Cardiac fibroblast (primary cell): ENCODE results near the gene PDK2.
A peak's percentile ranks its signal among the peaks of the same experiment; 100 is the strongest.

Experiments
- DNase-seq, 2 donors: peaks; one replicate each; pipeline versions ENCODE4 v3.0.0 to v3.0.0-alpha.2; 2010; ENCODE audit warnings: low read depth in 2 of 2
- H3K4me3 ChIP-seq, 2 donors: replicated peaks in 1 of 2; 1 replicate in 1 of 2; 2 replicates in 1 of 2; pipeline ENCODE4 v1.5.1; 2011; ENCODE audit warnings: low read depth in 2 of 2, low read length in 2 of 2, mild to moderate bottlenecking in 2 of 2, moderate library complexity in 1 of 2
- TF ChIP-seq, protein P1 (sequence below): IDR thresholded peaks from one replicate; pipeline ENCODE4 v1.5.1; 2011; ENCODE audit warnings: low read depth, mild to moderate bottlenecking, low read length, inconsistent platforms

Gene PDK2

DNA sequence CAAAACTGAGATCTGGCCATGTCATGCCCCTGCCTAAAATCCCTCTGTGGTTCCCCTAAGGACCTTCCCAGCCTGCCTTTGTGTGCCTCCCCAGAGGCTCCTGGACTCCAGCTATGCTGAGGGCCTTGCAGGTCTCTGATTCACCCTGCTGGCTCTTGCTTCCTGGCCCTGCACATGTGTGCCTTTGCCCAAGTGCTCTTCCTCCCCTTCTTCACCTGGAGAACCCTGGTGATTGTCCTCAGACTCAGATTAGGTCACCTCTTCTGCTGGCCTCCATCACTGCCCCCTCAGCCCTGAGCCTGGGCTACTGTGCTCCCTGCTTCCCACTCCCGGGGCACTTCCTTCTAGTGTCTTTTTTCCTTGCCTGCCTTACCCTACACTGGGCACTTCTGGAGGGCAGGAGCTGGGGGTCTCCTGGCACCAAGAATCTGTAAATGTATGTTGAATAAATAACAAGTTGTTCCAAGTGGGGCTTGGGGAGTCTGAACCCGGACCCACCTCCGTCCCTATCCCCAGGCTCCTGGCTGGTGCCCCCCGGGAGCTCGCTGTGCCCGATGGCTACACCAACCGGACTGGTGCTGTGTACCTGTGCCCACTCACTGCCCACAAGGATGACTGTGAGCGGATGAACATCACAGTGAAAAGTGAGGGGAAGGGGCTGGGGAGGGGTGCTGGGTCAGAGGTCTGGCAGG, 31.4 kb upstream of the PDK2 start:
- TF ChIP-seq, protein P1, sequence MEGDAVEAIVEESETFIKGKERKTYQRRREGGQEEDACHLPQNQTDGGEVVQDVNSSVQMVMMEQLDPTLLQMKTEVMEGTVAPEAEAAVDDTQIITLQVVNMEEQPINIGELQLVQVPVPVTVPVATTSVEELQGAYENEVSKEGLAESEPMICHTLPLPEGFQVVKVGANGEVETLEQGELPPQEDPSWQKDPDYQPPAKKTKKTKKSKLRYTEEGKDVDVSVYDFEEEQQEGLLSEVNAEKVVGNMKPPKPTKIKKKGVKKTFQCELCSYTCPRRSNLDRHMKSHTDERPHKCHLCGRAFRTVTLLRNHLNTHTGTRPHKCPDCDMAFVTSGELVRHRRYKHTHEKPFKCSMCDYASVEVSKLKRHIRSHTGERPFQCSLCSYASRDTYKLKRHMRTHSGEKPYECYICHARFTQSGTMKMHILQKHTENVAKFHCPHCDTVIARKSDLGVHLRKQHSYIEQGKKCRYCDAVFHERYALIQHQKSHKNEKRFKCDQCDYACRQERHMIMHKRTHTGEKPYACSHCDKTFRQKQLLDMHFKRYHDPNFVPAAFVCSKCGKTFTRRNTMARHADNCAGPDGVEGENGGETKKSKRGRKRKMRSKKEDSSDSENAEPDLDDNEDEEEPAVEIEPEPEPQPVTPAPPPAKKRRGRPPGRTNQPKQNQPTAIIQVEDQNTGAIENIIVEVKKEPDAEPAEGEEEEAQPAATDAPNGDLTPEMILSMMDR = no peak
- peak; percentile 23 to 77 for DNase-seq
- no peak overlapping the region for H3K4me3 ChIP-seq

DNA sequence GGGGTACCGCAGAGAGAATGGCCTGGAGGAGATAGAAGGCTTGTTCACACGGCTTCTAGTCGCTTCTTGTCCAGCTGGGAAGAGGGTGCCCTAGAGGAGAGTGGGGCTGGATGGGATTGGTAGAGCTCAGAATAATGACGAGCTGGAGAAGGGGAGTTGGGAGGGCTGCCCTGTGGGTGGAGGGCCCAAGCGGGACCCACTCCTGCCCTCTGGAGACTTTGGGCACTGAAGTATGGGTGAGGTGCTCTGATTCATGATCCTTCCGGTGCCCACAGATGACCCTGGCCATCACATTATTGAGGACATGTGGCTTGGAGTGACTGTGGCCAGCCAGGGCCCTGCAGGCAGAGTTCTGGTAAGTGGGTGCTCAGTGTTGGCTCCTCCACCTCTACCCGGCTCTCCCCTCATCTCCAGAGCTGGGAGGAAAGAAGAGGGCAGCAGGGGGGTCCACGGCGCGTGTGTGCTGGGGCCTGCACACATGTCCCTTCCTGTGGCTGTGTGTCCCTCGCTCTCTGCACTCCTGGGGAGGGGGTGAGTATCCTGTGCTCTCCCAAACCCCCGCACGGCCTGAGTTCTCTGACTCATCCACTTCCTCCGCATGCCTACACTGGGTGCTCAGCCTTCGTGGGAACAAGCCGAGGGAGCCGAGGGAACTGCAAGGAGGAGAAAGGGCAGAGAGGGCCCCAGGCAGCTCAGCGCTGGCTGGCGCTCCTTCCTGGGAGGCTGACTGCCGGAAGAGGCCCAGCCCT, 30.7 kb upstream of the PDK2 start:
- no peak overlapping the region for H3K4me3 ChIP-seq
- TF ChIP-seq, protein P1 = no peak
- DNase-seq = peak; percentile 94 to 98

DNA sequence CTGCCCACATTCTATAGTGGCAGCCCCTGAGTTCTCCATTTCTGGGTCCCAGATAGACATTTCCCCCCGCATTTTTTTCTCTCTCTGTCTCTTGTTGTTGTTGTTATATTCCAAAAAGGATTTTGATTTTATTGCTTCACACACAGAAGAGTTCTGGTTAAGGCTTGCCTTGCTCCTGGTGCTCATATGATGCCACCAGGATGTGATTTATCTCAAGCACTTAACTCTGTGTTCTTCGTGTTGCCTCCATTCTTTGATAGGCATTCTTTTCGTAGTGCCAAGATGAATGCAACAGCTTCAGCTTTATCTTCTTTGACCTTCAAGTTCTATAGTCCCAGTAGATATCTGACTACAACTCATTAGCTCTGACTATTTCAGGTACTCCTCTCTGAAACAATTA, 30.1 kb upstream of the PDK2 start:
- TF ChIP-seq, protein P1 = no peak
- no peak overlapping the region for H3K4me3 ChIP-seq
- DNase-seq = no peak

DNA sequence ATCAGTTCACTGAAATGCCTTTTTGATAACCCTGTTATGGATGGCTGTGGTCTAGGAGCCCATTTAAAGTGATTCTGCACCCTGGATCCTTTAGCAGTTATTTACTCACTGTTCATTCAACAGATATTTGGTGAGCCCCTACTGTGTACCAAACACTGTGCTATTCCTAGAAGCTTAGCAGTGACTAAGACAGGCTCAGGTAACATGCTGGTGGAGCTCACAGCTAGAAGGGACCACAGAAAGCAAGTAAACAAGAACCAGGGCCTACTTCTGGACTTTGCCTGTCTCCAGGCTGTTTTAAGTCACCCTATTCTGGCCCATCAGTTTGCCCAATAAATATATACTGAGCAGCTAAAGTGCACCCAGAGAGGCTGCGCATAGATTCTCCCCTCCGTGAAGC, 28.2 kb upstream of the PDK2 start:
- H3K4me3 ChIP-seq = no peak overlapping the region
- no peak for DNase-seq
- TF ChIP-seq, protein P1 = no peak

DNA sequence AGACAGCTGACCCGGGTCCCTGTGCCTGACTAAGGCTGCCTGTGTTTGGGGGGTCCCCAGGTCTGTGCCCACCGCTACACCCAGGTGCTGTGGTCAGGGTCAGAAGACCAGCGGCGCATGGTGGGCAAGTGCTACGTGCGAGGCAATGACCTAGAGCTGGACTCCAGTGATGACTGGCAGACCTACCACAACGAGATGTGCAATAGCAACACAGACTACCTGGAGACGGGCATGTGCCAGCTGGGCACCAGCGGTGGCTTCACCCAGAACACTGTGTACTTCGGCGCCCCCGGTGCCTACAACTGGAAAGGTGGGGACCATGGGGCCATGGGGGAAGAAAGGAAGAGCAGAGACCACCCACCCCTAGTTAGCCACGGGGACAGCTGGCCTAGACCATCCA, 27.2 kb upstream of the PDK2 start:
- DNase-seq = no peak
- H3K4me3 ChIP-seq = no peak overlapping the region
- TF ChIP-seq, protein P1 = no peak

DNA sequence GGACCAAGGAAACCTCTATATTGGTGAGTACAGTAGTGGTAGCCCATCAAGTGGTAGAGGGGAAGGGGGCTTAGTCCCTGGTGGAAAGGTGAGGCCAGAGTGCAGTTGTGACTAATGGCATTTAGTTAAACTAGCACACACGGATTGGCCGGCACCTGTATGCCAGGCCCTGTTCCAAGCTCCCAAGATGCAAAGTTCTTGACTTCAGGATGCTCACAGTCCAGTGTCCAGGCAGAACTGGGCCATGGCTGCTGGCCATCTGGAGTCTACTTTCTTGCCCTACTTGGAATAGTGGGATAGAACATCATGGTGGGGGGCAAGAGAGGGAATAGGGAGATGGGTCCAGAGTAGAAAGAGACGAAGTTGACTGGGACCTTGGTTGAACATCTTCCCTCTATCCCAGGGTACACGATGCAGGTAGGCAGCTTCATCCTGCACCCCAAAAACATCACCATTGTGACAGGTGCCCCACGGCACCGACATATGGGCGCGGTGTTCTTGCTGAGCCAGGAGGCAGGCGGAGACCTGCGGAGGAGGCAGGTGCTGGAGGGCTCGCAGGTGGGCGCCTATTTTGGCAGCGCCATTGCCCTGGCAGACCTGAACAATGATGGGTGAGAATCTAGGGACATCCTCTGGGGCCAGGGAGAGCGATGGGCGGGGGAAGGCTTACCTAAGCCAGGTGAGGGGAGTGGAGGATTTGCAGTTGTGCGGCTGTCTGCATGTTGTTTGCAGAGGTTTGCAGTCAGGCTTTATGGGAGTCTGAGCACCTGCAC, 24.1 kb upstream of the PDK2 start:
- no peak for DNase-seq
- no peak overlapping the region for H3K4me3 ChIP-seq
- TF ChIP-seq, protein P1 = no peak
